ENCODE results near the gene DENND1A. TPM values are rescaled to one million over a fixed set of nuclear protein-coding genes. Genes with fewer than 3 reads are reported as not detected.

The DENND1A gene
- total and polyA plus RNA-seq, 2 of the 13 experiments (the other 11 are each of a cell fraction or from before 2014, with no cell fraction given), result 14.8 to 30.1 TPM

- TF ChIP-seq, protein P1, sequence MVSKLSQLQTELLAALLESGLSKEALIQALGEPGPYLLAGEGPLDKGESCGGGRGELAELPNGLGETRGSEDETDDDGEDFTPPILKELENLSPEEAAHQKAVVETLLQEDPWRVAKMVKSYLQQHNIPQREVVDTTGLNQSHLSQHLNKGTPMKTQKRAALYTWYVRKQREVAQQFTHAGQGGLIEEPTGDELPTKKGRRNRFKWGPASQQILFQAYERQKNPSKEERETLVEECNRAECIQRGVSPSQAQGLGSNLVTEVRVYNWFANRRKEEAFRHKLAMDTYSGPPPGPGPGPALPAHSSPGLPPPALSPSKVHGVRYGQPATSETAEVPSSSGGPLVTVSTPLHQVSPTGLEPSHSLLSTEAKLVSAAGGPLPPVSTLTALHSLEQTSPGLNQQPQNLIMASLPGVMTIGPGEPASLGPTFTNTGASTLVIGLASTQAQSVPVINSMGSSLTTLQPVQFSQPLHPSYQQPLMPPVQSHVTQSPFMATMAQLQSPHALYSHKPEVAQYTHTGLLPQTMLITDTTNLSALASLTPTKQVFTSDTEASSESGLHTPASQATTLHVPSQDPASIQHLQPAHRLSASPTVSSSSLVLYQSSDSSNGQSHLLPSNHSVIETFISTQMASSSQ (IDR thresholded peaks at IDR 0.05; ENCODE audit: low read depth), result no peak
- TF ChIP-seq, protein P1 (CRISPR knock-in tag; IDR thresholded peaks at IDR 0.05; ENCODE audit: borderline replicate concordance), result no peak
- TF ChIP-seq, protein P2, sequence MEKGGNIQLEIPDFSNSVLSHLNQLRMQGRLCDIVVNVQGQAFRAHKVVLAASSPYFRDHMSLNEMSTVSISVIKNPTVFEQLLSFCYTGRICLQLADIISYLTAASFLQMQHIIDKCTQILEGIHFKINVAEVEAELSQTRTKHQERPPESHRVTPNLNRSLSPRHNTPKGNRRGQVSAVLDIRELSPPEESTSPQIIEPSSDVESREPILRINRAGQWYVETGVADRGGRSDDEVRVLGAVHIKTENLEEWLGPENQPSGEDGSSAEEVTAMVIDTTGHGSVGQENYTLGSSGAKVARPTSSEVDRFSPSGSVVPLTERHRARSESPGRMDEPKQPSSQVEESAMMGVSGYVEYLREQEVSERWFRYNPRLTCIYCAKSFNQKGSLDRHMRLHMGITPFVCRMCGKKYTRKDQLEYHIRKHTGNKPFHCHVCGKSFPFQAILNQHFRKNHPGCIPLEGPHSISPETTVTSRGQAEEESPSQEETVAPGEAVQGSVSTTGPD (CRISPR knock-in tag; IDR thresholded peaks at IDR 0.05), result no peak
- TF ChIP-seq ZFP36L2 (CRISPR knock-in tag; IDR thresholded peaks at IDR 0.05) (no peak), ZBTB38 (CRISPR knock-in tag; IDR thresholded peaks at IDR 0.05) (no peak), CHCHD3 (CRISPR knock-in tag; IDR thresholded peaks at IDR 0.05) (no peak), ATF7-NPFF (CRISPR knock-in tag; IDR thresholded peaks at IDR 0.05; ENCODE audit: low read depth) (no peak), REPIN1 (CRISPR knock-in tag; IDR thresholded peaks at IDR 0.05; ENCODE audit: borderline replicate concordance, low read depth) (no peak), NFIB (CRISPR knock-in tag; IDR thresholded peaks at IDR 0.05; ENCODE audit: borderline replicate concordance) (no peak), ZNF703 (CRISPR knock-in tag; IDR thresholded peaks at IDR 0.05; ENCODE audit: borderline replicate concordance) (no peak), POLR2AphosphoS5 (IDR thresholded peaks at IDR 0.05; ENCODE audit: low read depth, low read length) (no peak), FOSL1 (CRISPR knock-in tag; IDR thresholded peaks at IDR 0.05; ENCODE audit: borderline replicate concordance) (no peak), ZNF180 (CRISPR knock-in tag; IDR thresholded peaks at IDR 0.05; ENCODE audit: borderline replicate concordance, low read depth) (no peak), LBX2 (CRISPR knock-in tag; IDR thresholded peaks at IDR 0.05; ENCODE audit: borderline replicate concordance) (no peak)
- TF ChIP-seq, protein P3, sequence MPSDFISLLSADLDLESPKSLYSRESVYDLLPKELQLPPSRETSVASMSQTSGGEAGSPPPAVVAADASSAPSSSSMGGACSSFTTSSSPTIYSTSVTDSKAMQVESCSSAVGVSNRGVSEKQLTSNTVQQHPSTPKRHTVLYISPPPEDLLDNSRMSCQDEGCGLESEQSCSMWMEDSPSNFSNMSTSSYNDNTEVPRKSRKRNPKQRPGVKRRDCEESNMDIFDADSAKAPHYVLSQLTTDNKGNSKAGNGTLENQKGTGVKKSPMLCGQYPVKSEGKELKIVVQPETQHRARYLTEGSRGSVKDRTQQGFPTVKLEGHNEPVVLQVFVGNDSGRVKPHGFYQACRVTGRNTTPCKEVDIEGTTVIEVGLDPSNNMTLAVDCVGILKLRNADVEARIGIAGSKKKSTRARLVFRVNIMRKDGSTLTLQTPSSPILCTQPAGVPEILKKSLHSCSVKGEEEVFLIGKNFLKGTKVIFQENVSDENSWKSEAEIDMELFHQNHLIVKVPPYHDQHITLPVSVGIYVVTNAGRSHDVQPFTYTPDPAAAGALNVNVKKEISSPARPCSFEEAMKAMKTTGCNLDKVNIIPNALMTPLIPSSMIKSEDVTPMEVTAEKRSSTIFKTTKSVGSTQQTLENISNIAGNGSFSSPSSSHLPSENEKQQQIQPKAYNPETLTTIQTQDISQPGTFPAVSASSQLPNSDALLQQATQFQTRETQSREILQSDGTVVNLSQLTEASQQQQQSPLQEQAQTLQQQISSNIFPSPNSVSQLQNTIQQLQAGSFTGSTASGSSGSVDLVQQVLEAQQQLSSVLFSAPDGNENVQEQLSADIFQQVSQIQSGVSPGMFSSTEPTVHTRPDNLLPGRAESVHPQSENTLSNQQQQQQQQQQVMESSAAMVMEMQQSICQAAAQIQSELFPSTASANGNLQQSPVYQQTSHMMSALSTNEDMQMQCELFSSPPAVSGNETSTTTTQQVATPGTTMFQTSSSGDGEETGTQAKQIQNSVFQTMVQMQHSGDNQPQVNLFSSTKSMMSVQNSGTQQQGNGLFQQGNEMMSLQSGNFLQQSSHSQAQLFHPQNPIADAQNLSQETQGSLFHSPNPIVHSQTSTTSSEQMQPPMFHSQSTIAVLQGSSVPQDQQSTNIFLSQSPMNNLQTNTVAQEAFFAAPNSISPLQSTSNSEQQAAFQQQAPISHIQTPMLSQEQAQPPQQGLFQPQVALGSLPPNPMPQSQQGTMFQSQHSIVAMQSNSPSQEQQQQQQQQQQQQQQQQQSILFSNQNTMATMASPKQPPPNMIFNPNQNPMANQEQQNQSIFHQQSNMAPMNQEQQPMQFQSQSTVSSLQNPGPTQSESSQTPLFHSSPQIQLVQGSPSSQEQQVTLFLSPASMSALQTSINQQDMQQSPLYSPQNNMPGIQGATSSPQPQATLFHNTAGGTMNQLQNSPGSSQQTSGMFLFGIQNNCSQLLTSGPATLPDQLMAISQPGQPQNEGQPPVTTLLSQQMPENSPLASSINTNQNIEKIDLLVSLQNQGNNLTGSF (CRISPR knock-in tag; IDR thresholded peaks at IDR 0.05), result no peak
These were observed 250.5 kb downstream of the DENND1A start (continued) for GRCh38 chr9:123679330-123679987.
